K562 (cell line): ENCODE measurements around the gene C3AR1. TPM values are rescaled to one million over a fixed set of nuclear protein-coding genes. Genes with fewer than 3 reads are reported as not detected.

Source experiments
- CEBPG ChIP-seq, 3 experiments: fragments of 200-800 bp in 1 of 3; sonication (Bioruptor generic) in 1 of 3; sonication (generic) in 1 of 3; formaldehyde crosslinking in 1 of 3; IDR thresholded peaks in 2 of 3; conservative IDR thresholded peaks in 1 of 3; 2 replicates each; pipeline versions ENCODE4 v1.6.1 to v1.8.0; 2016 to 2022; ENCODE audit warnings: missing compliant biosample characterization in 2 of 3, missing genetic modification characterization in 2 of 3, mild to moderate bottlenecking in 1 of 3, missing genetic modification reagents in 1 of 3
- CREBBP ChIP-seq: IDR thresholded peaks from one replicate; pipeline ENCODE4 v1.6.1; 2012; ENCODE audit warnings: low read depth, mild to moderate bottlenecking, control low read depth, inconsistent platforms, low read length
- E4F1 ChIP-seq: fragments of 250-450 bp; sonication (Bioruptor Pico); IDR thresholded peaks from 2 replicates; pipeline ENCODE4 v1.5.0; 2021; ENCODE audit warnings: mild to moderate bottlenecking, borderline replicate concordance
- GATA2 ChIP-seq: sonication (generic); formaldehyde crosslinking; IDR thresholded peaks from 2 replicates; pipeline ENCODE4 v1.4.0; 2020; ENCODE audit warnings: mild to moderate bottlenecking, missing genetic modification reagents
- HEY1 ChIP-seq: fragments of 250-450 bp; sonication (Bioruptor Pico); IDR thresholded peaks from 2 replicates; pipeline ENCODE4 v1.5.0; 2020; ENCODE audit warnings: mild to moderate bottlenecking, moderate library complexity, borderline replicate concordance
- HINFP ChIP-seq: fragments of 450-650 bp; conservative IDR thresholded peaks from 2 replicates; pipeline ENCODE4 v1.6.1; 2016; ENCODE audit warnings: missing genetic modification characterization, low read depth, mild to moderate bottlenecking, control low read depth, missing compliant biosample characterization
- MCM7 ChIP-seq, 2 experiments: fragments of 450-650 bp; IDR thresholded peaks; 2 replicates each; pipeline ENCODE4 v1.6.1; 2016 to 2018
- MIER1 ChIP-seq: fragments of 450-650 bp; IDR thresholded peaks from 2 replicates; pipeline ENCODE4 v1.6.1; 2016; ENCODE audit warnings: antibody characterized with exemption, mild to moderate bottlenecking, low read depth
- PURB ChIP-seq: sonication (generic); formaldehyde crosslinking; IDR thresholded peaks from 2 replicates; pipeline ENCODE4 v1.9.0; 2021; ENCODE audit warnings: low read depth, mild to moderate bottlenecking, missing genetic modification reagents
- SIRT6 ChIP-seq: IDR thresholded peaks from one replicate; pipeline ENCODE4 v1.6.1; 2012; ENCODE audit warnings: low read depth, mild to moderate bottlenecking, control low read depth, inconsistent platforms, low read length, moderate library complexity
- STAT5B ChIP-seq: fragments of 250-450 bp; sonication (Bioruptor Pico); IDR thresholded peaks from 2 replicates; pipeline ENCODE4 v1.8.0; 2021; ENCODE audit warnings: mild to moderate bottlenecking, inconsistent platforms
- XRCC4 ChIP-seq: IDR thresholded peaks from one replicate; pipeline ENCODE4 v1.6.1; 2011; ENCODE audit not compliant: insufficient read depth, insufficient read length; ENCODE audit errors: extremely low read depth
- ZBTB8A ChIP-seq: fragments of 450-650 bp; IDR thresholded peaks from 2 replicates; pipeline ENCODE4 v1.6.1; 2018; ENCODE audit warnings: mild to moderate bottlenecking, moderate library complexity; ENCODE audit not compliant: partially characterized antibody
- ZC3H4 ChIP-seq: sonication (generic); formaldehyde crosslinking; IDR thresholded peaks from 2 replicates; pipeline ENCODE4 v1.9.0; 2021; ENCODE audit warnings: missing genetic modification reagents, borderline replicate concordance
- ZFP36 ChIP-seq: fragments of 150-350 bp; IDR thresholded peaks from 2 replicates; pipeline ENCODE4 v1.6.1; 2018; ENCODE audit warnings: low read length, low read depth; ENCODE audit not compliant: partially characterized antibody
- ZNF408 ChIP-seq: fragments of 250-450 bp; sonication (Bioruptor Pico); IDR thresholded peaks from 2 replicates; pipeline ENCODE4 v1.4.0; 2020; ENCODE audit warnings: low read depth, mild to moderate bottlenecking, moderate library complexity
- ZNF778 ChIP-seq: fragments of 450-650 bp; formaldehyde crosslinking; IDR thresholded peaks from 2 replicates; pipeline ENCODE4 v1.4.0; 2020; ENCODE audit warnings: mild to moderate bottlenecking, moderate library complexity
- polyA plus RNA-seq, 8 experiments: library from polyadenylated mRNA; depleted of rRNA in 4 of 8; stranded (reverse) in 5 of 8; unstranded in 3 of 8; fragments of >200 nt; fragmentation: Nextera tagmentation in 2 of 8; fragmentation: Illumina TruSeq in 1 of 8; extraction: Ambion mirVana in 2 of 8; extraction: Trizol in 1 of 8; gene quantifications; 2 replicates each; pipeline versions ENCODE4 v1.2.1 to v1.2.3, GENCODE V29; 2011 to 2014; ENCODE audit warnings: inconsistent platforms in 1 of 8, missing spikeins in 1 of 8
- total RNA-seq, 7 experiments: library from RNA; depleted of rRNA in 6 of 7; stranded (reverse); fragments of >200 nt in 6 of 7; fragmentation: Illumina TruSeq in 2 of 7; extraction: Trizol in 2 of 7; gene quantifications; 2 replicates each; pipeline versions ENCODE4 v1.2.1 to v1.2.3, GENCODE V29; 2011 to 2021; ENCODE audit warnings: low replicate concordance in 1 of 7
- TF ChIP-seq, protein P1 (sequence below): sonication (generic); formaldehyde crosslinking; IDR thresholded peaks from 2 replicates; pipeline ENCODE4 v1.8.0; 2022; ENCODE audit warnings: mild to moderate bottlenecking, low read depth, missing genetic modification reagents
- TF ChIP-seq, protein P2 (sequence below): fragments of 250-450 bp; sonication (Bioruptor Pico); IDR thresholded peaks from 2 replicates; pipeline ENCODE4 v1.4.0; 2020; ENCODE audit warnings: mild to moderate bottlenecking, moderate library complexity
- TF ChIP-seq, protein P3 (sequence below): sonication (generic); formaldehyde crosslinking; IDR thresholded peaks from 2 replicates; pipeline ENCODE4 v1.8.1; 2023; ENCODE audit warnings: mild to moderate bottlenecking, missing genetic modification reagents

The C3AR1 gene
- total and polyA plus RNA-seq, 9 of the 15 experiments (the other 6 are each of a cell fraction or from before 2014, with no cell fraction given) = 2.2 to 12.9 (median 5.3) TPM

GRCh38 chr12:8026291-8026900 is 39.8 kb downstream of the C3AR1 start (continued):
- TF ChIP-seq, protein P1, sequence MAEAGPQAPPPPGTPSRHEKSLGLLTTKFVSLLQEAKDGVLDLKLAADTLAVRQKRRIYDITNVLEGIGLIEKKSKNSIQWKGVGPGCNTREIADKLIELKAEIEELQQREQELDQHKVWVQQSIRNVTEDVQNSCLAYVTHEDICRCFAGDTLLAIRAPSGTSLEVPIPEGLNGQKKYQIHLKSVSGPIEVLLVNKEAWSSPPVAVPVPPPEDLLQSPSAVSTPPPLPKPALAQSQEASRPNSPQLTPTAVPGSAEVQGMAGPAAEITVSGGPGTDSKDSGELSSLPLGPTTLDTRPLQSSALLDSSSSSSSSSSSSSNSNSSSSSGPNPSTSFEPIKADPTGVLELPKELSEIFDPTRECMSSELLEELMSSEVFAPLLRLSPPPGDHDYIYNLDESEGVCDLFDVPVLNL (CRISPR knock-in tag) = no peak
- TF ChIP-seq, protein P2, sequence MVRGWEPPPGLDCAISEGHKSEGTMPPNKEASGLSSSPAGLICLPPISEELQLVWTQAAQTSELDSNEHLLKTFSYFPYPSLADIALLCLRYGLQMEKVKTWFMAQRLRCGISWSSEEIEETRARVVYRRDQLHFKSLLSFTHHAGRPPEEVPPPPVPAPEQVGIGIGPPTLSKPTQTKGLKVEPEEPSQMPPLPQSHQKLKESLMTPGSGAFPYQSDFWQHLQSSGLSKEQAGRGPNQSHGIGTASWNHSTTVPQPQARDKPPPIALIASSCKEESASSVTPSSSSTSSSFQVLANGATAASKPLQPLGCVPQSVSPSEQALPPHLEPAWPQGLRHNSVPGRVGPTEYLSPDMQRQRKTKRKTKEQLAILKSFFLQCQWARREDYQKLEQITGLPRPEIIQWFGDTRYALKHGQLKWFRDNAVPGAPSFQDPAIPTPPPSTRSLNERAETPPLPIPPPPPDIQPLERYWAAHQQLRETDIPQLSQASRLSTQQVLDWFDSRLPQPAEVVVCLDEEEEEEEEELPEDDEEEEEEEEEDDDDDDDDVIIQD (CRISPR knock-in tag) = no peak
- TF ChIP-seq ZC3H4 (CRISPR knock-in tag) (no peak), E4F1 (no peak), STAT5B (CRISPR knock-in tag) (no peak), ZNF408 (CRISPR knock-in tag) (no peak), ZFP36 (no peak), PURB (no peak), MCM7 (IDR thresholded peaks at IDR 0.05) (no peak), CREBBP (no peak), ZNF778 (no peak), HINFP (tag) (no peak; the same call in 1 of the 2 replicates), GATA2 (CRISPR knock-in tag) (no peak), ZBTB8A (no peak), CEBPG (CRISPR knock-in tag; IDR thresholded peaks at IDR 0.05) (no peak), CEBPG (tag; conservative IDR thresholded peaks at IDR 0.05 in 1 of 2, IDR thresholded peaks at IDR 0.05 in 1 of 2) (no peak), XRCC4 (no peak), MIER1 (no peak), SIRT6 (no peak), HEY1 (no peak)
- TF ChIP-seq, protein P3, sequence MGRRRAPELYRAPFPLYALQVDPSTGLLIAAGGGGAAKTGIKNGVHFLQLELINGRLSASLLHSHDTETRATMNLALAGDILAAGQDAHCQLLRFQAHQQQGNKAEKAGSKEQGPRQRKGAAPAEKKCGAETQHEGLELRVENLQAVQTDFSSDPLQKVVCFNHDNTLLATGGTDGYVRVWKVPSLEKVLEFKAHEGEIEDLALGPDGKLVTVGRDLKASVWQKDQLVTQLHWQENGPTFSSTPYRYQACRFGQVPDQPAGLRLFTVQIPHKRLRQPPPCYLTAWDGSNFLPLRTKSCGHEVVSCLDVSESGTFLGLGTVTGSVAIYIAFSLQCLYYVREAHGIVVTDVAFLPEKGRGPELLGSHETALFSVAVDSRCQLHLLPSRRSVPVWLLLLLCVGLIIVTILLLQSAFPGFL (CRISPR knock-in tag) = no peak
